Measurements from ENCODE around the gene CCZ1B. TPM values are rescaled to one million over a fixed set of nuclear protein-coding genes. Genes with fewer than 3 reads are reported as not detected.
"Not testable (repeated sequence)": the region's sequence is repeated elsewhere in the genome, so short reads cannot be mapped to it uniquely, and the experiment has no call there.

The CCZ1B gene
- total and polyA plus RNA-seq, 2 donors (not counting 3 experiments of a cell fraction or from before 2014, with no cell fraction given), result 16.3 to 77.1 TPM

GRCh38 chr7:6813011-6813410, 13.1 kb downstream of the CCZ1B start:
- H3K79me2 ChIP-seq (ENCODE audit: control insufficient read depth, insufficient read depth, low read length); intact Hi-C loops (cut with micrococcal nuclease); DNase-seq (ENCODE audit: low read depth, low spot score); dilution Hi-C loops (cut with MboI; ENCODE audit: extremely low pct_ligation_motif_present, low sequenced_read_pairs); H3K9me3 ChIP-seq (replicated peaks; ENCODE audit: control insufficient read depth, insufficient read depth, low read length); POLR2A ChIA-PET; H3K4me2 ChIP-seq (ENCODE audit: insufficient read depth, low read length); H3K27me3 ChIP-seq (ENCODE audit: control insufficient read depth in 2 of 2, insufficient read depth in 2 of 2, low read length in 2 of 2); H3K4me3 ChIP-seq (replicated peaks in 1 of 3; ENCODE audit: insufficient read depth in 1 of 3, low read depth in 1 of 3, low read length in 3 of 3); H3K9ac ChIP-seq (replicated peaks; ENCODE audit: extremely low read depth, insufficient read depth, low read length); H4K20me1 ChIP-seq (replicated peaks; ENCODE audit: control insufficient read depth, extremely low read depth, insufficient read depth, low read length); H3K36me3 ChIP-seq (ENCODE audit: control insufficient read depth in 2 of 2, extremely low read depth in 1 of 2, insufficient read depth in 2 of 2, low read length in 2 of 2); BruUV-seq (replicated peaks); FAIRE-seq; H3K9me1 ChIP-seq (replicated peaks; ENCODE audit: control insufficient read depth, extremely low read depth, insufficient read depth, low read length); H3K4me1 ChIP-seq (ENCODE audit: control insufficient read depth, extremely low read depth, insufficient read depth, low read length); H2AFZ ChIP-seq (ENCODE audit: low read depth, low read length); CTCF ChIA-PET; H3K27ac ChIP-seq (ENCODE audit: insufficient read depth, low read depth, low read length): not testable (repeated sequence)

DNA sequence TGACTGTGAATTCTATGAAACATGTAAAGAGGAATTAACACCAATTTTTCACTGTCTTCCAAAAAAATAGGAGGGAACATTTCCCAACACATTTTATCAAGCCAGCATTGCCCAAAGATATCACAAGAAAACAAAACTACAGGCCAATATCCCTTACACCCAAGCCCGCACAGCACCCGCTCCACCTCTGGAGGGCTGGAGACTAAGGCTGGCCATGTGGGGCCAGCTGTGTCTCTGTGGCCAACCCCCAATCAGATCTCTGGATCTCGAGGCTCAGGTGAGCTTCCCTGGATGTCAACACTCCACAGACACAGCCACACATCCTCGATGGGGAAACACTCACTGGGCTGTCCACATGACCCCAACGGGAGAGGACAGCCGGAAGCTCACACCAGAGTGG, 18.1 kb downstream of the CCZ1B start:
- H3K4me2 ChIP-seq (ENCODE audit: insufficient read depth, low read length); H3K4me3 ChIP-seq (replicated peaks in 1 of 3; ENCODE audit: insufficient read depth in 1 of 3, low read depth in 1 of 3, low read length in 3 of 3); H3K36me3 ChIP-seq (ENCODE audit: control insufficient read depth in 2 of 2, extremely low read depth in 1 of 2, insufficient read depth in 2 of 2, low read length in 2 of 2); dilution Hi-C loops (cut with MboI; ENCODE audit: extremely low pct_ligation_motif_present, low sequenced_read_pairs); H3K9me3 ChIP-seq (replicated peaks; ENCODE audit: control insufficient read depth, insufficient read depth, low read length); H3K27ac ChIP-seq (ENCODE audit: insufficient read depth, low read depth, low read length); H3K4me1 ChIP-seq (ENCODE audit: control insufficient read depth, extremely low read depth, insufficient read depth, low read length); H2AFZ ChIP-seq (ENCODE audit: low read depth, low read length); BruUV-seq (replicated peaks); CTCF ChIA-PET; H3K9me1 ChIP-seq (replicated peaks; ENCODE audit: control insufficient read depth, extremely low read depth, insufficient read depth, low read length); H3K27me3 ChIP-seq (ENCODE audit: control insufficient read depth in 2 of 2, insufficient read depth in 2 of 2, low read length in 2 of 2); DNase-seq (ENCODE audit: low read depth, low spot score); H3K79me2 ChIP-seq (ENCODE audit: control insufficient read depth, insufficient read depth, low read length); FAIRE-seq; H4K20me1 ChIP-seq (replicated peaks; ENCODE audit: control insufficient read depth, extremely low read depth, insufficient read depth, low read length); POLR2A ChIA-PET; intact Hi-C loops (cut with micrococcal nuclease); H3K9ac ChIP-seq (replicated peaks; ENCODE audit: extremely low read depth, insufficient read depth, low read length): not testable (repeated sequence)

DNA sequence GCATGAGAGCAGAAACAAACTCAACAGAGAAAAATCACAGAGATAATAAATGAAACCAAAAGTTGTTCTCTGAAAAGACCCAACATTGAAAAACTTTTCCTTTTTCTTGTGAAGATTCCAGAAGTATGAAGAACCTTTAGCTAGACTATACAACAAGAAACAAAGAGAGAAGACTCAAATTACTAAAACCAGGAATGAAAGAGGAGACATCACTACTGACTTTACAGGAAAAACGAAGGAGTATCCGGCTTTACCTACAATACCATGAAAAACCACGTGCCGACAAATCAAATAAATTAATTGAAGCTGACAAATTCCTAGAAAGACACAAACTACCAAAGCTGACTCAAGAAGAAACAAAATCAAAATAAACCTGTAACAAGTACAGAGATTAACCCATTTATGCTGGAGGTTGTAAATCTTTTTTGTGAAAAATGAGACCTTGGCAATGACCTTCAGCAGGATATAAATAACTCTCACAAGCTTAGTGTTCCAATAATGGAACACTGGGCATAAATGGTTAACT, 18.6 kb downstream of the CCZ1B start:
- H3K4me3 ChIP-seq (replicated peaks in 1 of 3; ENCODE audit: insufficient read depth in 1 of 3, low read depth in 1 of 3, low read length in 3 of 3); intact Hi-C loops (cut with micrococcal nuclease); H3K9ac ChIP-seq (replicated peaks; ENCODE audit: extremely low read depth, insufficient read depth, low read length); H3K4me1 ChIP-seq (ENCODE audit: control insufficient read depth, extremely low read depth, insufficient read depth, low read length); H3K36me3 ChIP-seq (ENCODE audit: control insufficient read depth in 2 of 2, extremely low read depth in 1 of 2, insufficient read depth in 2 of 2, low read length in 2 of 2); CTCF ChIA-PET; H3K9me3 ChIP-seq (replicated peaks; ENCODE audit: control insufficient read depth, insufficient read depth, low read length); DNase-seq (ENCODE audit: low read depth, low spot score); H3K79me2 ChIP-seq (ENCODE audit: control insufficient read depth, insufficient read depth, low read length); H2AFZ ChIP-seq (ENCODE audit: low read depth, low read length); dilution Hi-C loops (cut with MboI; ENCODE audit: extremely low pct_ligation_motif_present, low sequenced_read_pairs); H3K27me3 ChIP-seq (ENCODE audit: control insufficient read depth in 2 of 2, insufficient read depth in 2 of 2, low read length in 2 of 2); BruUV-seq (replicated peaks); H3K4me2 ChIP-seq (ENCODE audit: insufficient read depth, low read length); H4K20me1 ChIP-seq (replicated peaks; ENCODE audit: control insufficient read depth, extremely low read depth, insufficient read depth, low read length); H3K27ac ChIP-seq (ENCODE audit: insufficient read depth, low read depth, low read length); H3K9me1 ChIP-seq (replicated peaks; ENCODE audit: control insufficient read depth, extremely low read depth, insufficient read depth, low read length); POLR2A ChIA-PET: not testable (repeated sequence)
- FAIRE-seq, result peak; percentile 80

DNA sequence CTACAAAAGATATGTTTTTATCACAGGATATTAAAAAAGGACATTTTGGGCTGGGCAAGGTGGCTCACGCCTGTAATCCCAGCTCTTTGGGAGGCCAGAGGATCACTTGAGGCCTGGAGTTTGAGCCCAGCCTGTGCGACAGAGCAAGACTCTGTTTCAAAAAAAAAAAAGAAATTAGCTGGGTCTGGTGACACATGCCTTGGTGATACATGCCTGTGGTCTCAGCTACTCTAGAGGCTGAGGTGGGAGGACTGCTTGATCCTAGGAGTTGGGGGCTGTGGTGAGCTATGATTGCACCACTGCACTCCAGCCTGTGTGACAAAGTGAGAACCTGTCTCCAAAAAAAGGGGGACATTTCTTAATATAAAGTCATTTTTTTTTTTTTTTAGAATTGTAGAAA, 25.7 kb downstream of the CCZ1B start:
- H3K9ac ChIP-seq (replicated peaks; ENCODE audit: extremely low read depth, insufficient read depth, low read length); FAIRE-seq; BruUV-seq (replicated peaks); H3K4me1 ChIP-seq (ENCODE audit: control insufficient read depth, extremely low read depth, insufficient read depth, low read length); intact Hi-C loops (cut with micrococcal nuclease); H4K20me1 ChIP-seq (replicated peaks; ENCODE audit: control insufficient read depth, extremely low read depth, insufficient read depth, low read length); H3K9me1 ChIP-seq (replicated peaks; ENCODE audit: control insufficient read depth, extremely low read depth, insufficient read depth, low read length); H3K79me2 ChIP-seq (ENCODE audit: control insufficient read depth, insufficient read depth, low read length); dilution Hi-C loops (cut with MboI; ENCODE audit: extremely low pct_ligation_motif_present, low sequenced_read_pairs); CTCF ChIA-PET; H3K27ac ChIP-seq (ENCODE audit: insufficient read depth, low read depth, low read length); H3K9me3 ChIP-seq (replicated peaks; ENCODE audit: control insufficient read depth, insufficient read depth, low read length); H3K4me2 ChIP-seq (ENCODE audit: insufficient read depth, low read length); H2AFZ ChIP-seq (ENCODE audit: low read depth, low read length); POLR2A ChIA-PET; H3K4me3 ChIP-seq (replicated peaks in 1 of 3; ENCODE audit: insufficient read depth in 1 of 3, low read depth in 1 of 3, low read length in 3 of 3); H3K27me3 ChIP-seq (ENCODE audit: control insufficient read depth in 2 of 2, insufficient read depth in 2 of 2, low read length in 2 of 2); DNase-seq (ENCODE audit: low read depth, low spot score); H3K36me3 ChIP-seq (ENCODE audit: control insufficient read depth in 2 of 2, extremely low read depth in 1 of 2, insufficient read depth in 2 of 2, low read length in 2 of 2): not testable (repeated sequence)
